ENCODE data around the gene NRROS.

NRROS gene

DNA sequence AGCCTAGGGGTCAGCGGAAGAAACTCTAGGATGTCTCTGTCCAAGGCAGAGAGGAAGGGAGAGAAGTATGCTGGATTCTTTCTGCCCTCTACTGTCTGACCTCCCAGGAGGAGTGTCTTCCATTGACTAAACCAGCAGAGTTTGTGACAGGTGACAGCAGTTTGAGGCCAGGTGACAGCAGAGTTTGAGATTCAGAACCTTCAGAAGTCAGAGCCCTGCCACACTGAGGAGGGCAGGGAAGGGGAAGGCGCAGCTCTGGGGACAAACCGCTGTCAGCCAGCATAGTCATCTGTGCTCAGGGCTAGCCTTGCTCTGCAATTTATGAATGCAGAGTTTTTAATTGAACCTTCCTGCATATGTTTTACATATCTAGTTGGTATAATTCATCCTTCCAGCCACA is 12.3 kb downstream of the NRROS start:
- no peak for DNase-seq

DNA sequence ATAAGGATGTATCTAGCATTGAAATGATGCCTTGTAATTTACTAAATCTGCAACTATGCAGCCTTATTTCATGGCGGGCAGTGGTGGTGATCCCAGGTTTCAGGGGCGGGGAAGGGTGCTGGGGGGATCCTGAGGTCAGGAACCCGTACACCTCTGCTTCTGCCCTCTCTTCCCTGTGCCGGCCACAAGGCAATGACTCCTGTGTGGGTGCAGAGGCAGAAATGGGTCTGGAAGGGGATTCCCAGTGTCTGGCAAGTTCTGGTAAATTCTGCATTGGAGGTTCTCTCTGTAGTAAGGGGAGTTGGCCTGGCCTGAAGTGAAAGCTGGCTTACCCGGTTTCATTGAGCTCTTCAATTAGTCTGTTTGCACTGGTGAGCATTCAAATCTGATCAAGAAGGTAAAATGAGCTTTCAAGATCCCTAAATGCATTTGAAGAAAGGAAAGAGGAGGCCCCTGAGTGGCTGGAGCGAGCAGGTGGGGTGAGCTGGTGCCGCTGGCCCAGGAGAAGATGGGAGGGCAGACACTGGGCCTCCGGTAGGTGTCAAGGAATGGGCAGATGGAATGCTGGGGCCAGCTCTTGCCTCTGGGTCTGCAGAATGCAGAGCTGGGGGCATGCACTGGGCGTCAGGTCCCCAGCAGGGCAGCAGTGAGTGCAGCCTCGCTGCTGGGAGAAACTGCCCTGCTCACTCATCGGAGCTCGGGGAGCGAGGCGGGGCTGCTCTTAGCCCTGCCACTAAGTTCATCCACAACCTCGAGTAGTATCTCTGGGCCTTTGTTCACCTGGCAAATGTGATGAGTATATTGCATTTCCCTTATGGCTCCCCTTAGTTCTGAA is 13.7 kb downstream of the NRROS start:
- no peak for DNase-seq

DNA sequence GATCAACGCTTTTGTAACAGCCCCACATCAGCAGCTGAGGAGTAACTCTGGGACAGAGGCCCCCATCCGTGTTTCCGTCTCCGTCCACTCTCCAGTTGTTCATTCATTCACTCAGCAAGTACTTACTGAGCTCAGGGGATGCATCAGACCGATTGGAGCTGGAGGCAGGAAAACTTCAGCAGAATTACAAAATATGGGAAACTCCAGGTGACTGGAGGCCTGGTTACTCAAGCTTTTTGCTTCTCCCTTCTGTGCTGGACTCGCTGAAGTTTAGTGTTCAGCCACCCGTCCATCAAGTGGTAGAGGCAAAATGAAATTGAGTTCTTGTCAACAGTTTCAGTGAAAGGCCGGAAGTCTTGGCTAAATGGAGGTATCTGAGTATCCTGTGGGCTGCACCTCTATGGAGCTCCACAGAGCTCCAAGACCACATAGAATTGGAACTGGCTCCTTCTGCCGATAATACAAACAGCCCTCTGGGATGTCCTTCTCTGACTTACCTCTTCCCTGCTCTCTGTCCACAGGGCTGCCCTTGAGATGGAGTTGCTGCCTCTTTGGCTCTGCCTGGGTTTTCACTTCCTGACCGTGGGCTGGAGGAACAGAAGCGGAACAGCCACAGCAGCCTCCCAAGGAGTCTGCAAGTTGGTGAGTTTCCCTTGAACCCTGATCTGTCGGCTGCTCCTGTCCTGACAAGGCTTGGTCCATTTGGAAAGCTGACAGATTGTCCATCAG is 14.7 kb downstream of the NRROS start:
- no peak for DNase-seq

DNA sequence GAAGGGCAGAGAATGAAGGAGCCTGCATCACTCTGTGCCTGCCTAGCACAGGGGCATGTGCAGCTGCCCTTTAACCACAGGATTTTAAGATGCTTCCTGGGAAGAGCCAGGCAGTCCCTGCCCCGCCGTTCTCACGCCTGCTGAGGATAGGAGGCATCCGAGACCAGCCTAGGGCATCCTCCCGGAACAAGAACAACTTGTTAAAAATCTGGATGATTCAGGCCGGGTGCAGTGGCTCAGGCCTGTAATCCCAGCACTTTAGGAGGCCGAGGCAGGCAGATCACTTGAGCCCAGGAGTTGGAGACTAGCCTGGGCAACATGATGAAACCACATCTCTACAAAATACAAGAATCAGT is 15.2 kb downstream of the NRROS start:
- no peak for DNase-seq

DNA sequence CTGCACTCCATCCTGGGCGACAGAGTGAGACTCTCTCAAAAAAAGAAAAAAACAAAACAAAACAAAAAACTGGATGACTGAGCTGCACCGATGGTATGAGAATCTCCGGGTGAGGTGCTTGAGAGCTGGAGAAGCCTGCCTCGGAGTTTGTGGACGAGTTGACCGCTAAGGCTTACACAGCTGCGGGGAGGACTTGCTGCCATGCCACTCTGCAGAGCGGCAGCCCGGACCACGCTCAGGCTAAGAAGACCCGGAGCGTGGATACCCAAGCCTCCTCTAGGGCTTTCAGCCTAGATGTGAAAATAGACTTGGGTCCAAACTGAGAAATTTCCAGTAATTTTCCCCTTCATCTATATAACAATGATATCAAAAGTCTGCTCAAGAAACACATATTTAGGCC is 16.0 kb downstream of the NRROS start:
- no peak for DNase-seq

DNA sequence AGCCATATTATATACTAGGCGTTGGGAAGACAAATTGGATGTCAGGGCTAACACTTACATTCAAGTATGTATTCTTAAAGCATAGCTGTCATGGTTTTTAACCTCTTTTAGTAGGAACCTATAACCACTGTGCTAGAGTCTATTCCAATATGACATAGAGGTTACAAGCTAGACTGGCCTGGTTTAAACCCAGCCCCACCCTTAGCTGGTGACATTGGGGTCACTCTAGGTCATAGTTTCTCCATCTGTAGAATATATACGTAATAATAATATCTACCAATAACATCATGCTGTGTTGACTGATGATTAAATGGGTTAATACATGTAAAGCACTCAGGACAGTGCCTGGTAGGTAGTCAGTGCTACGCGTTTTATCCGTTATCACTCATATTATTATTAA is 16.7 kb downstream of the NRROS start:
- DNase-seq = no peak

DNA sequence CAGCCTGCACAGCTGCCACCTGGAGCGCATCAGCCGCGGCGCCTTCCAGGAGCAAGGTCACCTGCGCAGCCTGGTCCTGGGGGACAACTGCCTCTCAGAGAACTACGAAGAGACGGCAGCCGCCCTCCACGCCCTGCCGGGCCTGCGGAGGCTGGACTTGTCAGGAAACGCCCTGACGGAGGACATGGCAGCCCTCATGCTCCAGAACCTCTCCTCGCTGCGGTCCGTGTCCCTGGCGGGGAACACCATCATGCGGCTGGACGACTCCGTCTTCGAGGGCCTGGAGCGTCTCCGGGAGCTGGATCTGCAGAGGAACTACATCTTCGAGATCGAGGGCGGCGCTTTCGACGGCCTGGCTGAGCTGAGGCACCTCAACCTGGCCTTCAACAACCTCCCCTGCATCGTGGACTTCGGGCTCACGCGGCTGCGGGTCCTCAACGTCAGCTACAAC is 20.4 kb downstream of the NRROS start:
- DNase-seq = no peak

DNA sequence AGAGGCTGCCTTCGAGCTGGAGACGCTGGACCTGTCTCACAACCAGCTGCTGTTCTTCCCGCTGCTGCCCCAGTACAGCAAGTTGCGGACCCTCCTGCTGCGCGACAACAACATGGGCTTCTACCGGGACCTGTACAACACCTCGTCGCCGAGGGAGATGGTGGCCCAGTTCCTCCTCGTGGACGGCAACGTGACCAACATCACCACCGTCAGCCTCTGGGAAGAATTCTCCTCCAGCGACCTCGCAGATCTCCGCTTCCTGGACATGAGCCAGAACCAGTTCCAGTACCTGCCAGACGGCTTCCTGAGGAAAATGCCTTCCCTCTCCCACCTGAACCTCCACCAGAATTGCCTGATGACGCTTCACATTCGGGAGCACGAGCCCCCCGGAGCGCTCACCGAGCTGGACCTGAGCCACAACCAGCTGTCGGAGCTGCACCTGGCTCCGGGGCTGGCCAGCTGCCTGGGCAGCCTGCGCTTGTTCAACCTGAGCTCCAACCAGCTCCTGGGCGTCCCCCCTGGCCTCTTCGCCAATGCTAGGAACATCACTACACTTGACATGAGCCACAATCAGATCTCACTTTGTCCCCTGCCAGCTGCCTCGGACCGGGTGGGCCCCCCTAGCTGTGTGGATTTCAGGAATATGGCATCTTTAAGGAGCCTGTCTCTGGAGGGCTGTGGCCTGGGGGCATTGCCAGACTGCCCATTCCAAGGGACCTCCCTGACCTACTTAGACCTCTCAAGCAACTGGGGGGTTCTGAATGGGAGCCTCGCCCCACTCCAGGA is 21.1 kb downstream of the NRROS start:
- no peak for DNase-seq

DNA sequence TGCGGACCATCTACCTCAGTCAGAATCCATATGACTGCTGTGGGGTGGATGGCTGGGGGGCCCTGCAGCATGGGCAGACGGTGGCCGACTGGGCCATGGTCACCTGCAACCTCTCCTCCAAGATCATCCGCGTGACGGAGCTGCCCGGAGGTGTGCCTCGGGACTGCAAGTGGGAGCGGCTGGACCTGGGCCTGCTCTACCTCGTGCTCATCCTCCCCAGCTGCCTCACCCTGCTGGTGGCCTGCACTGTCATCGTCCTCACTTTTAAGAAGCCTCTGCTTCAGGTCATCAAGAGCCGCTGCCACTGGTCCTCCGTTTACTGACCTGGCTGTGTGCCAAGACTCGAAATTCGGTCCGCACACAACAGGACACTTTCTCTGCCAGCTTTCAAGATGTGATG is 21.9 kb downstream of the NRROS start:
- no peak for DNase-seq

DNA sequence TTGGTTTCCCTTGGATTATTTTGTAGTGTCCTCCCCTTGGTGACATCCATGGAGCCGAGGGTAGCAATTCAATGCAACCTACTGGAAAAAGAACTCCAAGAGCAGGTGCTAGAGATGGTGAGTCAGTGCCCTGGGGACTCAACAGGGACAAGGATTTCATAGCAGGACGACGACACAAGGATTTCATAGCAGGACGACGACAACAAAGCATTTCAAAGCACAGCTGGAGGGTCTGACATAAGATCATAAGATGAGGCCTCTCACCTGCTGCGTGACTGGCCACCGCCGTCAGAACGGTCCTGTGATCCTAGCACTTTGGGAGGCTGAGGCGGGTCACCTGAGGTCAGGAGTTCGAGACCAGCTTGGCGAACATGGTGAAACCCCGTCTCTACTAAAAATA is 22.5 kb downstream of the NRROS start:
- no peak for DNase-seq

DNA sequence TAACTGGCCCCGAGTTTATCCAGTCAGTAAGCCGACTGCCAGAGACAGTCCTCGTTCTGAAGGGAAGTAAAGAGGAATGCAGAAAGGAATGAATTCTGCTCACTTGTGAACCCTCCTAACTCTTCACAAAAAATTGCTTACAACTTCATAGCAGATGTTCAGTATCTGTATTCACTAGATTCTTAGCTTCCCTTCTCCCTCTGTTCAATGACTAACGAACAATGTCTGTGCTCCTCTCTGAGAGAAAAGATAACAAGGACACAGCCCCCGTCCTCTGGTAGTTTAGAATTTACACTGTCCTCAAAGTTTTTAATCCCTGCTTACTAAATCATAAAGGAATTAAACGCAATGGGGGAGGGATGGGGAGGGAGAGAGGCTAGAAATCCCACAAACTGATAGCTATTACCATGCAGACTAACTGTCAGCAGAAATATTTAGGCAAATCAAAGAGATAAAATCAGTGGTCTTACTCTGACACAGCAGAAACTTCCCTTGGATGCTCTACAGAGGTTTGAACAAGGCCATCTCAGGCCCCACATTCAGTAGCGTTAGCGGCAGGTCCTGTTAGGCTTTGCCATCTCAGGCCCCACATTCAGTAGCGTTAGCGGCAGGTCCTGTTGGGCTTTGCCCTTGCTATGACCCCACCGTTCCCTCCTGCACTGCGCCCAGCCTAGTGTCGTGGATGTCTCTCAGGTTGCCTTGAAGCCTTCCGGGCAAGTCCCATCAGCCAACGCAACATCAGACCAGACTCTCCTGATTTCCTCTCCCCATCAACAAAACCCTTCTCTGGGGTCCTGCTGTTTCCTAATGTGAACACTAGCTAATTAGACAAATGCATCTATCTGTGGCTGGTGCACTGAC is 23.4 kb downstream of the NRROS start:
- no peak for DNase-seq

DNA sequence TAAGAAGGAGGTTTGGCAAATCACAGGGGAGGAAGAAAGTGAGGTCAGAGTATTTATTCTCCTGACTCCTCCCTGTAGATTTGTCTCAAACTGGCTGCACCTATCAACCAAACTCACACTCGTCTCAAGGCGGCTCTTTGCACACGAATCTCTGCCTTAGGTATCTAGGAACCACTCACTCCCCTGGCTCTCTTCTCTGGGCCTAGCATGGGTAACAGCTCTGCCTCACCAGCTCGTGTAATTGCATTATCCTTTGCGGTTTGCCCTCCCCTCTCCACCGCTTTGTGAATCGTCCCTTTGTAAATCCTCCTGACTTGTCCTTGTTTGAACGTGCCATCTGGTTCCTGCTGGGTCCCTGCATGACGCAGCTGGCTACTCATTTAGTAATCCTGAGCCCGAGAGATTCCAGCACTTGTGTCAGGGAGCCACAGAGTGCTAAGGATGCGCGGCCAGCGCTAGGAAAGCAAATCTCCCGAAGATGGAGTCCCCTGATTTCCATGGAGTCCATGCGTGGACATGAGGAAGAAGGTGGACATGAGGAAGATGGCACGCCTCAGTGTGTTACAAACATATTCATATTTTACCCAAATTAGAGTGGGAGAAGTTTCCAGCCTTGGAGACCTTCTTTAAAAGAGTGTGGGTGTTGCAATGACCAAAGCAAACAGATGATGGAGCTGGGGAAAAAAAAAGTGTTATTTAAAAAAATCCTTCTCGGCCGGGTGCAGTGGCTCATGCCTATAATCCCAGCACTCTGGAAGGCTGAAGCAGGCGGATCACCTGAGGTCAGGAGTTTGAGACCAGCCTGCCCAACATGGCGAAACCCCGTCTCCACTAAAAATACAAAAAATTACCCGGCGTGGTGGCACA is 26.7 kb downstream of the NRROS start:
- no peak for DNase-seq

DNA sequence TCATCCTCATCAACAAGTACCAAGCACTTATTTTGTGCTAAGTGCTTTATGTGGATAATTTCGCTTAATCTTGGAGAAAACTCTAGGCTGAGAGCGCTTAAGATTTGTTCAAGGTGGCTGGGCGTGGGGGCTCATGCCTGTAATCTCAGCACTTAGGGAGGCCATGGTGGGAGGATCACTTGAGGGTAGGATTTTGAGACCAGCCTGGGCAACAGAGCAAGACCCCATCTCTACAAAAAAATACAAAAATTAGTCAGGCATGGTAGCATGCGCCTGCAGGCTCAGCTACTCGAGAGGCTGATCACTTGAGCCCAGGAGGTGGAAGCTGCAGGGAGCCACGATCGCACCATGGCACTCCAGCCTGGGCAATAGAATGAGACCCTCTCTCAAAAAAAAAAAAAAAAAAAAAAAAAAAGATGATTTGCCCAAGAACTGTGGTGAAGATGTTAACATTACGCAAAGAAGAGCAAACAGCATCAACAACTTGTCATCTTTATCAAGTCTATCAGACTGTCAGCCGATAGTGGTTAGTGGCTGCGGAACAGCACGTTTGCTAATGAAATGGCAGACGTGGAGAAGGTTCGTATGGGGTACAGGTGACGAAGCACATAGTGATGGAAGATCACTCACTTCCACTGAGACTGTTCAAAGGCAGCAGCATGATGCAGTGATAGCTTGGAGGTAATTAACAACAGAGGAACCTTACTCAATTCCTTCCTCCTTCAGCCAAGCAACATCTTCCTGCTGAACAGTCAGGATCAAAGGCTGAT is 27.7 kb downstream of the NRROS start:
- no peak for DNase-seq

DNA sequence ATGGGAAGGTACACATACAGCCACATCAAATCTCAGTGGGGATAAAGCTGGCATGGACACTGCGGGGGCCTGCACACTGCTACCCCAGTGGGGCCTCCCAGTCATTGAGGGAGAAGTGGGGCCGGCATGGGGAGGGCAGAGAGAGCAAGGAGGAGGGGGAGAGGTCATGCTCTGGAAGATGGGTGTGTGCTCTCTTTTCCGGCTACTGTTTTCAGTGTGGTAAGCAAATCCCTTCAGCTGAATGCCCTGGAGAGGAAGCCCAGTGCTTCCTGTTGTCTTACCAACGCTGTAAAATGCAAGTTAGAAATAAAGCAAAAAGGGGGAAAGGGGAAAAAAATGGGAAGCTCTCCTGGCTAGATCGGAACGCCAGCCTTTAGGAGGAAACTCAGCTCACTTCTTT is 30.8 kb downstream of the NRROS start:
- DNase-seq = no peak

DNA sequence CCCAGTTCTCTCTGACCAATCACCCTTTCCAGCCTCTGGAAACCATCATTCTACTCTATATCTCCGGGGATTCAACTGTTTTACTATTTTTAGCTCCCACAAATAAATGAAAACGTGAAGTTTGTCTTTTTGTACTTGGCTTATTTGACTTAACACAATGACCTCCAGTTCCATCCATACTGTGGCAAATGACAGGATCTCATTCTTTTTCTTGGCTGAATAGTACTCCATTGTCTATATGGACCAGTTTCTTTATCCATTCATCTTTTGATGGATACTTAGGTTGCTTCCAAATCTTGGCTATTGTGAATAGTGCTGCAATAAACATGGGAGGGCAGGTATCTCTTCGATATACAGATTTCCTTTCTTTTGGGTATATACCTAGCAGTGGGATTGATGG is 34.1 kb downstream of the NRROS start:
- no peak for DNase-seq

DNA sequence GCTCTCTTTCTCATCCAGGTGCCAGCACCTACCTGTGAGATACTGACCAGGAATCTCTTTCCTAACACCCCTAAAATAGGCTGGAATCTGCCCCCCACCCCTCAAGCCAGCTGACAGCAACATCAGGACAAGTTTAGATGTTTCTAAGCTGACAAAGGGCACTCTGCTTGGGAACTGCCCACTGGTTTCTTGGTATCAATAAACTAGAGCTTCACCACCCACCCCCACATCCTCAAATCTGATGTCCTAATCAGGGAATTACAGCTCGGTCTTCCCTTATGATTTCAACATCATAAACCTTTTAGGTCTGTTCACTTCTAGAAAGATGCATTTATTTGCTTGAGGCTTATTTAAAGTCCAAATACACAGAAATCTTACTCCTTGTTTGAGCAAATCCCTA is 37.9 kb downstream of the NRROS start:
- DNase-seq = no peak

DNA sequence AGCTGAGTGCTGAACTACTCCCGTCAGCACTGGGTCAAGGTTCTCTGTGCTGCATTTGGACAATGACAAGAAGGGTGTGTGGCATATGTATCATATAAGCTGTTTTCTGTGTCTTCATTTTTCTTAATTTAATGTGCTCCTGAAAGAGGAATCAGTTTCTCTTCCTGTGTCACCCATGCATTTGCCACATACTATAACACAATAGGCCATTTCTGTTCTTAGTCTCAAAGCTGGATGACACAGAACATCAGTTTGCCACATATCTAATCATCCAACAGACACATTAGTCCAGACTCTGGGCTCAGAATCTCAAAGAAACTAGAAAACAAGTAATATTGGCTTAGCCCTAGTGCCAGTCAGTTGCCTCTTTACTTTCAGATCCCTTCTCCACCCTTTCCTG is 38.4 kb downstream of the NRROS start:
- no peak for DNase-seq

DNA sequence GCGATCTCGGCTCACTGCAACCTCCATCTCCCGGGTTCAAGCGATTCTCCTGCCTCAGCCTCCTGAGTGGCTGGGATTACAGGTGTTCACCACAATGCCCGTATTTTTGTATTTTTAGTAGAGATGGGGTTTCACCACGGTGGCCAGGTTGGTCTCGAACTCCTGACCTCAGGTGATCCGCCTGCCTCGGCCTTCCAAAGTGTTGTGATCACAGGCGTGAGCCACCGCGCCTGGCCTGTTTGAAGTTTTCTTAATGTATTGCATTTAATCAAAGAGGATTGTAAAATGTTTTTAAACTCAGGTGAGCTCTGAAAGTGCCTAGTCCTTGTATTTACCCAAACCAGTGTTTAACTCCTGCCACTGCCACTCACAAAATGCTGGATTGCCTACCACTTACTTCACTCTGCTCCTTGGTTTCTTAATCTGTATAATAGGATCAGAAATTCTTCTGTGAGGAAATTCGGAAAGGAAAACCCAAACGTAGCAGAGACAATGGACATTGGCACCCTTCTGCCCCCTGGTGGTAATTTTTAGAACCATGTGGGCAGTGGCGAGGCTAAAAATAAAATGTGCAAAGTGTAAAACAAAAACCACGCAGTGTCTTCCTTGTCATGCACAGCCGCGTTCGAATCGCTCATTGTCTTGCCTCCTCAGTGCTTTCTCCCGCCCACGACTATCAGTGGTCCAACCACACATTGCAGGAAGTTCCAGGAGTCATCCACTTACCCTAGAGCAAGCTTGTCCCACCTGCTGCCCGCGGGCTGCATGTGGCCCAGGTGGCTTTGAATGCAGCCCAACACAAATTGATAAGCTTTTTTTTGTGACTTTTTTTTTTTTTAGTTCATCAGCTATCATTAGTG is 45.3 kb downstream of the NRROS start:
- DNase-seq = peak; percentile 81

DNA sequence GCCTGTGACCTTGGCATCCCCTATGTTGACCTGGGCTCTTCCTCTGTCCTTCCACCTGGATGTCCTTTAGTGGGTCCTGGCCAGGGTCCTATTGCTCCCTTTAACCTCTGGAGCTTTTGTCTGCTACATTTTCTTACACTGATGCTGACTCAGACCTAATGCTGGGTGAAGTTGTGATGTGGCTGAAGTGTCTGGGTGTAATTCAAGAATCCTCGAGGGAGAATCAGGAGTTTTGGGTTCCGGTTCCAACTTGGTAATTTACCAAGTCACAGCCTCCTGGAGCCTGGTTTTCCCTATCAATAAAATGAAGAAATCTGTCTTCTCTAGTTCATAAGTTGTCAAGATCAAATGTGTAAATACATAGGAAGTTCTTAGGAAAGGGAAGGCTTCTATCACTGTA is 46.9 kb downstream of the NRROS start:
- DNase-seq = no peak

DNA sequence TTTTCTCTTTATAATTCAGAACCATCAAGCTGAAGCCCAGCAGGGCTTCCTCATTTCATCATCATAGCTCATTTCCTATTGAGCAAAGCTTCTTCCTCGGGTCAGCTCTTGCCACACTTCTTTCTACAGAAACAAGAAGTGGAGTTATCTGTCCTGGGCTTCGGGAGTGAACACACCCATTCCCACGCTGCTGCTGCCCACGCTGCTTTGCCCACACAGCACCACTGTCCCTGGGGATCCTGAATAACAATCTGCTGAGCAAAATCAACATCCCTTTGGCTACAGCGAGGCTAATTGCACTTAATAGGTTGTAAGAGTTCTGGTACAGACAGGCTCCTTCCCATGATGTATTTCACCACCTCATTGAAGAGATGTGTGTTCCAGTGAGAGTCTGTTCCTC is 48.9 kb downstream of the NRROS start:
- DNase-seq = no peak

Data from stimulated activated CD8-positive, alpha-beta memory T cell treated with anti-CD3 and anti-CD28 coated beads, Interleukin-4, amount 100 ng/mL, for 48 hours (primary cell).